NT2/D1 (cell line): ENCODE results near the gene CYP1A2.

Source experiments
- SUZ12 ChIP-seq: IDR thresholded peaks from 2 replicates; pipeline ENCODE4 v1.6.1; 2011; ENCODE audit not compliant: insufficient read length, insufficient read depth; ENCODE audit errors: extremely low read depth
- YY1 ChIP-seq: IDR thresholded peaks from 2 replicates; pipeline ENCODE4 v1.6.1; 2011; ENCODE audit not compliant: insufficient read length, insufficient read depth

DNA sequence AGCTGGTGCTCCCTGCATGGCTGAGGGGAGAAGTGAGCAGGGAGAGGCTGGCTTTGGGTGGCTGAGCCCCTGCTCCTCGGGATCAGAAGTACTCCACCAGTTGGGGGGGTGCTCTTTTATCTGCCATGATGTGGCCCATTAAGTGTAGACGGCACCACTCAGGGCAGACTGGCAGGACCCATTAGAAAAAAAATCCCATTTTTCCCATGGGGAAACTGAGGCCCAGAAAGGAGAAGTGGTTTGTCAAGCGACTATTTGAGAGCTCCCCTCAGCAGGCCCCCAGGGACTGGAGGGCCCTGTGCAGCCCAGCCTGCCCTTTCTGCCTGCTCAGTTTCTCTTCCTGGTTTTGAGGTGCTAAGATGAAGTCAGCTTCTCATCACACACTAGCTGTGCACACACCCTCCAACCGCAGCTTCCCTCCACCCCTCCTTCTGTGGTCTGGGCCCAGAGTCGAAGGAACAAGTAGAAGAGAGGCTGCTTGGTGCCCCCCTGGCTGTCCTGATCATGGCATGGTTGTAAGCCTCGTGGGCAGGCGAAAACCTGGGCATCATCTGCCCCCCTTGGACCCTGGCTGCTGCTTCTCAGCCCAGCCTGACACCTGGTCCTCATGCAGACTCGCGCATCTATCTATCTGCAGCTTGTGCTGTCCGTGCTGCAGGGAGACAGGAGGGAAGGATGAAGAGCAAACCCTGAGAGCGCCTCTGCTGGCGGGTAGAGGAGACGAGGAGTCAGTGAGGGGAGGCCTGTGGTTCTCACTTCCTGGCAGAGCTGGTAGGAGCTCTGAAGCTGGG, 38.8 kb downstream of the CYP1A2 start:
- no peak for TF ChIP-seq SUZ12
- no peak for TF ChIP-seq YY1
